GM20431 (cell line): Measurements from ENCODE around the gene TRPV5.
"Not testable (repeated sequence)": the region's sequence is repeated elsewhere in the genome, so short reads cannot be mapped to it uniquely, and the experiment has no call there.

Source experiments
- in situ Hi-C: fragments of 300-500 bp; cut with MseI, MboI; formaldehyde crosslinking; loops from one replicate; pipeline ENCODE4 v1.15.0; 2020; ENCODE audit warnings: low sequenced_read_pairs; ENCODE audit not compliant: unreplicated experiment

TRPV5 gene

DNA sequence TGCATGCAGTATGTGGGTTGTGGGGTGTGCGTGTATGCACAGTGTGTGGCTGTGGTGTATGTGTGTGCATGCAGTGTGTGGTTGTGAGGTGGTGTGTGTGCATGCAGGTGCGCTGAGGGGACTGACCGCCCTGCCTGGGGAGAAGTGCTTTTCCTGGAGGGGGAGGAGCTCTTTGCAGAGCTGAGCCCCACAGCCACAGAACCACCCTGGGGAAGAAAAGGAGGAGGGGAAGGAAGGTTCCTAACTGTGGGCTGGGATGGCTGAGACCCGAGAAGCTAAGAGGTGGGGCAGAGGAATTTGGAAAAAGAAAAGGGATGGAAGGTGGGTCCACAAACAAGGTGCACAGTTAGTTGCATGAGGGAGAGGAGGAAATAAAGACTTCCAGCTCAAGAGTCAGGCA, at the start of gene TRPV5:
TRPV5 (minus strand) TSS at position 123 of the 400 bp plus-strand sequence. CDS start 287 bp downstream, outside the sequence.
- in situ Hi-C loops: no loop called here

DNA sequence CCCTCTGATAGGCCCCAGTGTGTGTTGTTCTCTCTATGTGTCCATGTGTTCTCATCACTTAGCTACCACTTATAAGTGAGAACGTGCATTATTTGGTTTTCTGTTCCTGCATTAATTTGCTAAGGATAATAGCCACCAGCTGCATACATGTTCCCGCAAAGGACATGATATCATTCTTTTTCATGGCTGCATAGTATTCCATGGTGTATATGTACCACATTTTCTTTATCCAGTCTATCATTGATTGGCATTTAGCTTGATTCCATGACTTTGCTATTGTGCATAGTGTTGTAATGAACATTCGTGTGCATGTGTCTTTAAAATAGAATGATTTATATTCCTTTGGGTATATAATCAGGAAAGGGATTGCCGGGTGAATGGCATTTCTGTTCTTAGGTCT, 44.9 kb upstream of the TRPV5 start:
- in situ Hi-C loops: not testable (repeated sequence)

DNA sequence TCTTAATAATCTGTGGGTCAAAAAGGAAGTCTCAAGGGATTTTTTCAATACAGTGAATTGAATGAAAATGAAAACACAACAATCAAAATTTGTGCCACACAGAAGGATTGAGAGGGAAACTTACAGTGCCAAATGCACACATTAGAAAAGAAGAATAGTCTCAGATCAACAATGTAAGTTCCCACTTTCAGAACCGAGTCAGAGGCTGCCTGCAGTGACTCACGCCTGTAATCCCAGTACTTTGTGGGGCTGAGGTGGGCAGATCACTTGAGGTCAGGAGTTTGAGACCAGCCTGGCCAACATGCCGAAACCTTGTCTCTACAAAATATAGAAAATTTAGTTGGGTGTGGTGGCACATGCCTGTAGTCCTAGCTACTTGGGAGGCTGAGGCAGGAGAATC, 41.1 kb upstream of the TRPV5 start:
- in situ Hi-C loops: no loop called here

DNA sequence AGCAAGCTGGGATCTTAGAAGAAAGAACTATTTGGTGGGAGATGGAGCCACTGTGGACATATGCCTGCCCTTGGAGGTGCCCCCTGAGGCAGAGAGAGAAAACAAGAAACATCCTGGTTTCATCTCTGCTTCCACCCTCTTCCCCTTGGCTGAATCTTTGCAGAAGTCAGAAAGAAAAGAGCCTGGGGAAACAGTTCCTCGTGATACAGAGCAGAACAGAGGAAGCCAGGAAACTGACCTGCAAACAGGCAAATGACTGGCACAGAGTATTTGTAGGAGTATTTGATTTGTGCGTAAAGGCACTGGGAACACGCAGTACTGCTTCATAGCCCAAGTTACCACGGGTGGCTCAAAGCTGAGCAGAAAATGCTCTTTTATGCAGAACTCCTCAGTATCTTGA, 35.6 kb upstream of the TRPV5 start:
- in situ Hi-C loops: no loop called here

DNA sequence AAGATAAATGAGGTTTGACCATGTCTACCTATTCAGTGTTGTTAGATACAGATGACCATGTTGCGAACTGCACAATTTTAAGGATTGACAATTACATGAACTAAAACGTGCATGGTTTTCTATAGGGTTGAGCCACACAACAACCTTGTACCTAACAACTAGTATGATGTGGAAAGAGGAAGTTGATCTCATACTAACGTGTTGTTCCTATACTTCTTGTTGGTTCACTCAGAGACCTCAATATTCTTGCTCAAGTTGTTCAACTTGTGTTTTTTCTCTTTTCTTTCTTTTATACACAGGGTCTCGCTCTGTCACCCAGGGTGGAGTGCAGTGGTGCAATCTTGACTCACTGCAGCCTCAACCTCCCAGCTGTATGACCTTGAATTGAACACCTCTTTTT, 34.7 kb upstream of the TRPV5 start:
- in situ Hi-C loops: no loop called here

DNA sequence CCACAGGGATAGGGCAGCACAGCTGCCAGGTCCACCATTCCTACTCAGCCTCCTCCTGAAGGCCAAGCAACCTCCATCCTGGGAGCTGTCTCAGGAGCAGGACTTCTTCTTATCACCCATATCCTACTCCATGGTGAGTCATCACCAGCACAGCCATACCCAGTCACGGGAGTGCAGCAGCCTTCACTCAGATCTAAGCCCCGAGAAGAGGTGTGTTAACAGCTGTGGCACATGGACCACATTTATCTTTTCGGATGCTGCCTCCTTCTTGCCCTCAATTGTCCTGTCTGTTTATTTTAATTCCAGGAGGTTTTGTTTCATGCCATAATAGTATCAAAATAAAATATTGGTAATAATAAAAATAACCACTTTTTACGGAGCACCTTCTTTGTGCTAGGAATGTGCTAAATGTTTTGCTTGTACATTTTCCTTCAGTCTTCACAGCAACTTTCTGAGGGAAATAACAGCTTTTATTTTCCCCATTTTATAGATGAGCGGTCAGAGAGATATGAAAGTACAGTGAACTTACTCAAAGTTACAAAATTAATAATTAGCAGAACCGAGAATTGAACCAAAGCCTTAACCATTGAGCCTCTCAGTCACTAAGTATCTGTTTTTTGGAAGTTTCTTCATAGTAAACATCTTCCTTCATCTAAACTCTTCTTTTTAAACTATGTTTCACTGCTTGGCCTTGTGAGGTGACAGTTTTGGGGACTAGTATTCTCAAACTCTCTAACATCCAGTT, 31.1 kb upstream of the TRPV5 start:
- in situ Hi-C loops: no loop called here

DNA sequence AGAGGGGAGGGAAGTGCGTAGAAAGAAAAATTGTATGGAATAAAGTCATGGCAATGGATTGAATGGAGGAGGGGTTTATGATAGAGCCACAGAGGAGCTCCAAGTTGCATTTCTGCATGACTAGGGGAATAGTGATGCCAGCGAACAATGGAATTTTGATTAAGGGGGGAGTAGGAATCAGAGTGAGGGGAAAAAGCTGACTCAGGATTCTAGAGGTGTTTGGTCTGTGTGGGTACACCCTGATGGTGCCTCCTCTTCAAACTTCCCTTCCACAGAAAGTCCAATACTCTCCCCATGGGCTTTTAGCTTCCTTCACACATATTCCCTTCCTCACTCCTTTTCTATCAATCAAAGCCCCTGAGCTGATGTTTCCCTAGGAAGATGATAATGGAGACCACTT, 30.4 kb upstream of the TRPV5 start:
- in situ Hi-C loops: no loop called here

DNA sequence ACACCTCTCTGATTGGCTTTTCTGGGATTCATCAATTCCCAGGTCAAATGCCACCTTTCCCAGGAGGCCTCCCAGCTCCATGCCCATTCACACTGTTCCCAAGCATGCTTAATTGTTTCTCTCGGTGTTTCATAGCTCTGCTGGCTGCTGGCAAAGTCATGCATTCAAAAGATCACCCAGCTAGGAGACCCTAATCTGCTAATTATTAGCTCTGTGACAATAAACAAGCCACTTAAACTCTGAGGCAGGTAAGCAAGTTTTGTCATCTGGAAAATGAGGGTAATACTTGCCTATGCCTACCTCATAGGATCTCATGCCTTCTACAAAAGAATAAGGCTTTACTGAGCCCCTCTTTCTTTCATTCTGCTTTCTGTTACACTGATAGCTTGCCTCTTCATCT, 29.4 kb upstream of the TRPV5 start:
- in situ Hi-C loops: no loop called here

DNA sequence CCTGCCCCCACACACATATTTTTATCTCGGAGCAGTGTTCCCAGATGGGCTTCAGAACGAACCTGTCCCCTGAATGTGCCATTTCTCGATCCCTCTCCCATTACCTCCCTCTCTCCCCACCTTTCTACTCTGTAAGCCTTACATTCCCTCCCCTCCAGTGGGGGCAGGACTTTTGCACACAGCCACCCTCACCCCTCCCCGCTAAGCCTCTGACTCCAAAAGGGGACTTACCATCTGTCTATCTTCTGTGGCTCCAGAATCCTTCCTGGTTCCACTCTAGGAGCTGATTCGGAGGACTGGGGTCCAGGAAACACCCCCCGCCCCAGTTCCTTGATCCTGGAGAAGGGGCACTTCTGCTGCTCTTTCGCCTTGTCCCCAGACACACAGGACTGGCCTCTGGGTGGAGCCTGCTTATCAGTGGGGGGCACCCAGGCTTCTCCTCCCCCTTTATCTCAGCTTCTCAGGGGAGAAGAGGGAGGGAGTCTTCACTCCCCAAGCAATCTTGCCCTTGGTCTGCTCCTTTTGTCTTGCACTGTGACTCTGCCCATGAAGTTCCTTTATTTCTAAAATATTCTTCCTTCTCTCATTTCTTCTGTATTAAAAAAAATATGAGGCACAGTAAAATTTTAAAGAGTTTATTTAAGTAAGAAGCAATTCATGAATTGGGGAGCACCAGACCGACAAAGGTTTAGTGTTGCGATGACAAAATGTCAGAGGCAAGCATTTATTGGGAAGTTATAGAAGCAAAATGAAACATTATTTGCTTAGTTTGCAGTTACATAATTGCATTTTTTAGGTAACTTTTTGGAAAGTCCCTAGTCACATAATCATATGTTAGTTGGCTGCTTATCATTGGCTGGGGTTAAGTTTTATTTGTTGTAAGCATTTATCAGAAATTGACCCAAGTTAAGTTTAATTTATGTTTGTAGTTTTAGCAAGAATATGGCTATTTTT, 28.7 kb upstream of the TRPV5 start, which contains the start of gene KEL:
KEL (minus strand) TSS at position 391 of the 954 bp plus-strand sequence; CDS start at position 234, 157 bp downstream.
- in situ Hi-C loops: no loop called here

DNA sequence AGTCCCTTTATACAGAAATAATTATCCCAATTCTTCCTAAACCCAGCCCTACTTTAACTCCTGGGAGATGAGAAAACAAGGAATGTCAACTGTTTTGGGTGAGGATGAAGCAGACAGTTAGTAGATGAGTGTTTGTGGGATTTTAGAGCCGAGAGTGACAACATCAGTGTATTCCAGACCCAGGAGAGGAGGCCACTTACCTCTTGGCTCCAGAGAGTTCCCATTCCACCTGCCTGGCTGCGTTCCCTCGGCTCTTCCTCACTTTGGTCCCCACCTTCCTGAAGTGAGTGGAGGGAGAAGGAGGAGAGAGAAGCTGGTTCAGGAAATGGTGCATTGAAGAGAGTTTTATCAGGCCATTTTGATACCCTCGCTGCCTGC, 28.0 kb upstream of the TRPV5 start:
- in situ Hi-C loops: no loop called here

DNA sequence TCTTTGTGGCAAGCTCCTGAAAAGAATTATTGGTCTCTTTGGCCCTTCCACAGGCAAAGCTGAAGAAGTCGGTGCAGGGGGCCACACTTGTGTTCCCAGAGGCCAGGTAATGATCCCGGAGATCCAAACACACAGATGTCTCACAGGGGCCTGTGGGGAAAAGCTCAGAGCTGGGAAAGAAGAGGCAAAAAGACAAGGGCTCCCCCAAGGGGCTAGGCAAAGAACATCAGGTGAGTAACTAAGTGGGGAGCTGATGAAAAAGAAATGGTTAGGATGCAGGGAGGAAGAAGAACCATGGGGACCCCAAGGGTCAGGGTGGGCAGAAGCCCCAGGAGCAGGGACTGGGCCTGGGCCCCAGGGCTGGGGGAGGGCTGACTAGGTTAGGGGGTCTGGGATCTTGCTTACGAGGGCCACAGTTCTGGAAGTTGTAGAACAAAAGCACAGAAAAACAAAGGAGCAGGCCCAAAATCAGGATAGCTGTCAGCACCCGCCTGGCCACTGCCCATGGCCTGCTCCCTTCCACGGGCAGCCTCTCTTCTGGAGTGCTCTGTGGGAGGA, 27.5 kb upstream of the TRPV5 start:
- in situ Hi-C loops: no loop called here

DNA sequence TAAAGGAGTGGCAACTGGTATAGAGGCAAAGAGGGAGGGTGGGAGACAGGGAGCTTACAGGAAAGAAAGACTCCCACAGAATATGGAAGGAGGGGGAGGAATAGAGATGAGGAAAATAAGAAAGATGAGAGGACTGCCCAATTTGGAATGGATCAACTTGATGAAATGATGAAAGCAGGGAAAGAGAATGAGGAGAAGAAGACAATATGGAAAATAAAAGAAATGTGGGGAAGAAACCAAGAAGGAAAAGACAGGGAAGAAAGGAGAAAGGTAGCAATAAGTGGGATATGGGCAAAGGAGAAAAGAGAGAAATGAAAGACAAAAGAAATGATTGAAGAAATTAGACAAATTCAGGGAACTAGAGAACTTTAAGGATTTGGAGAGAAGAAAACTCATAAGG, 25.7 kb upstream of the TRPV5 start:
- in situ Hi-C loops: no loop called here

DNA sequence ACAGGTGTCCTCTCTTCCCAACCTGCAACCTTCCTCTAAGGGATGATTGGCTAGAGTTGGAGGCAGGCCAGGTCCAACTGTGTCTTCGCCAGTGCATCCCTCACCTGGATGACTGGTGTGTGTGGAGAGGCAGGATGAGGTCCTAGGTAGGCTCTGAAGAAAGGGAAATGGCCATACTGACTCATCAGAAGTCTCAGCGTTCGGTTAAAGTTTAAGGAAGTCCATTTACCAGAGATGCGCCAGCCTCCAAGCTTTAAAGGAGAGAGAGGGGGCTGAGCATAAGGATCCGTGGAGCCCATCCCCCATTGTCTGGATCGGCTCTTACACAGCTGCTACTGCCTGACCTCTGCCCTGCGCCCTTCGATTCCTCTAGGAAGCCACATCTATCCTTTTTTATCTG, 24.2 kb upstream of the TRPV5 start:
- in situ Hi-C loops: no loop called here

DNA sequence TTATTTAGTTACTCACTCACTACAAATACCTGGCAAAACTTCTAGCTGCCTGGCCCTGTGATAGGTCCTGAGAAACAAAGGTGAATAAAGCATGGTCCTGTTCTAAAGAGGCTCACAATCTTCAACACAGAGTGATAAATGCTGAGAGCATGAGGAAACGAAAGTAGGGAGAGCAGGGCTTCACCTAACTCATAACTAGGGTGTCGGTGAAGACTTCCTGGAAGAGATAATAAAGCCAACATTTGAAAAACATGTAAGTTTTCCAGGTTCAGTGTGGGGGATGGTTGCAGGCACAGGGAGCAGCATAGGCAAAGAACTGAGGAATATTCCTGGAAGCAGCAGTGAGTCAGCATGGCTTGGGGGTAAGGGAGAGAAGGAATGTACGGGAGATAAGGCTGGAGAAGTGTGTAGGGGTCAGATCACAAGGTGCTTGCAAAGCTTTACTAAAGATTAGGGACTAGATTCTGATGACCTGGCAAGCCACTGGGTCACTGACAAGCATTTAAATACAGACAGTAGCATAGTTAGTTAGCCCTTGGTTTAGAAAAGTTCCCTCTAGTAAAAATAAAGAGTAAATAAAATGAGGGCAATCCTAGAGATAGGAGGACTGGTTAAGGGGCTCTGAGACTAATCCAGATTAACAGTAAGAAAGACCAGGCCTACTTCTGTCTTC, 23.5 kb upstream of the TRPV5 start:
- in situ Hi-C loops: no loop called here

DNA sequence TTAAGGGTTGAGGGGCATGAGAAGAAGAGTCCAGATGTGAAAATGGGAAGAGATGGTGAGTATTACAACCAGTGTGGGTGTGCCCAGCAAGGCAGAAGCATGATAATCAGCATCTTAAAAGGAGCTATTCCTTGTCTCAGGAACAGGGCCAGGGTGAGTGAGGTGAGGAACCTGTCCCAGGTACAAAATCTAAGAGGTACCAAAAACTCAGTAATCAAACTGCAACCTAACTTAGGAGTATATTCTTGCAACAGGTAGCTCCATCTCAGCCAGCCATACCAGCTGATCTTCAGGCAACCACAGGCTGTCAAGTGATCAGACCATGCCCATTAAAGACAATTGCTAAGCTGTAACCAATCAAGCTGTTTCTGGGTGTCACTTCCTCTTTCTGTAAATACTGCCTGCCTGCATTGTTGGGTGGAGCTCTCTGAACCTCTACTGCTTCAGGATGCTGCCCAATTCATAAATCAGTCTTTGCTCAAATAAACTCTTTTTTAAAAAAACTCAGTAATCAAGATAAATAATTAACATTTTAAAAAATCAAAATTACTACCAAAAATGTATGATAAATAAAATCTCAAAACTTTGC, 21.2 kb upstream of the TRPV5 start:
- in situ Hi-C loops: no loop called here

DNA sequence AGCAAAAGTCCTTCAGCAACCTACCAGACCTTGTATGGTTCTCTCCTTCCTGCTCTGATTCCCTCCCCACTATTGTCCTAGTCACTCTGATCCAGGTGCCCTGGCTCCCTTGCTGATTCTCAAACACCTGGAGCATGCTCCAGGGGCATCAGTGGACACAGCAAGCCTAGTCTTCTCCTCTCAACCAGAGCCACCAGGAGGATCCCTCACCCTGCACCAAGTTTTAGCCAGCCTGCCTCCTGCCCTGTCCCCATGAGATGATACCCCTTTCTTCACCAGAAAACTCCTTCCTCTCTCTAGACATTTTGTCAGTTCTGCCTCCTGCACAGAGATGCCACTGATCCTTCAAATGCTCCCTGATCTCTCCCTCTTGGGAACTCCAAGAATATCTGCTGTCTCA, 16.7 kb upstream of the TRPV5 start:
- in situ Hi-C loops: no loop called here

DNA sequence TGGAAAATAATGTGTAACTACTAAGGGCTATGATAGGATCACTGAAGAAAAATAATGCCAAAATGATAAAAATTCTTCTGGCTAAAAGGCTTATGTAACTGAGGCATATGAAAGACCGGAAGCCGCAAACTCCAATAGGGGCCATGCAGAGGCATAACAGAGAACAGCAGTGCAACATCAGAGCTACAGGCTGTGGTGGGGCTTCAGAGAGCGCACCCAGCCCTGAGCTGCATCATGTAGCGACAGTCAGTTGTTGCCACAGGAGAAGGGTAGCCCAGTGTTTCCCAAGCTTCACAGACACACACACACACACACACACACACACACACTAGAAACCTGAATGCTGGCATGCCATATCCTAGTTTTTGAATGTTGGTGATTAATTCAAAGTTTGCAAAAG, 15.1 kb upstream of the TRPV5 start:
- in situ Hi-C loops: no loop called here

DNA sequence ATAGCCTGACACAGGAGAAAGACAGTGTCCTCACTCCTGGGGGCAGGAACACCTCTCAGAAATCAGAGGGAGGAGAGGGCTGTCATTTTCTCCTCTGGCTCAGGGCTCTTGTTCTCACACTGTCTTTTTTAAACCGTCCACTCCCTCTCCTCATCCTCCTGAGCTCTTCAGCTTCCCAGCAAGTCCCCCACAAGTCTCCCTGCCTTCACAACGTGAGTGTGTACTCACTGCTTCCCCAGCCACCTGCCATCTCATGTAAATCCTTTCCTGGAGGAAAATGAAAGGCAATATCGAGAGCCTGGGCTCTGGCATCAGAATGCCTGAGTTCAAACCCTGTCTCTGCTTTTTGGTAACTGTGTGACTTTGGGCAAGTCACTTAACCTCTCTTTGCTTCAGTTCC, 11.5 kb upstream of the TRPV5 start:
- in situ Hi-C loops: no loop called here

DNA sequence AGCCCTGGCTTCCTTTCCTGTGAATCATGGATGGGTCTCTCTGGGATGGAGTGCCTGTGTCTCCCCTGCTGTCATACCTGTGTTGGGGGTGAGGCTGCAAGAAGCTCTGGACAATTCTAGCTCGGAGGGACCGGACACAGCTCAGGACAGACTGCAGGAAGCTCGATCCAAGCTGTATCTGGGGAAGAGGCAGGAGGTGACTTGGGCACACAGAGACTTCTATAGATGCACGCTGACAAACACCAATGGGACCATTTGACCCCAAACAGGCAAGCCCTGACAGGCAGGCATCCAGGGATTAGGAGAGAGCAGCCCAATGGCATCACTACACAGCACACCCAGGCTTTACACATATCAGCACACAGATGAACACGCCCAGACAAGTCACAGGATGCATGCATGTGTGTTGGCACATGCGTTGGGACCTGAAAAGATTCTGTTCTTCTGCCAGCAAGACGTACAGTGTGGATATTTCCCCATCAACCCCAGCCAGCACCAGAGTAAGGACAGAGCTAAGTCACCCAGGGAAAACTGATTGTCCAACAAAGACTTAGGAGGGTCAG, 10.2 kb upstream of the TRPV5 start:
- in situ Hi-C loops: no loop called here

DNA sequence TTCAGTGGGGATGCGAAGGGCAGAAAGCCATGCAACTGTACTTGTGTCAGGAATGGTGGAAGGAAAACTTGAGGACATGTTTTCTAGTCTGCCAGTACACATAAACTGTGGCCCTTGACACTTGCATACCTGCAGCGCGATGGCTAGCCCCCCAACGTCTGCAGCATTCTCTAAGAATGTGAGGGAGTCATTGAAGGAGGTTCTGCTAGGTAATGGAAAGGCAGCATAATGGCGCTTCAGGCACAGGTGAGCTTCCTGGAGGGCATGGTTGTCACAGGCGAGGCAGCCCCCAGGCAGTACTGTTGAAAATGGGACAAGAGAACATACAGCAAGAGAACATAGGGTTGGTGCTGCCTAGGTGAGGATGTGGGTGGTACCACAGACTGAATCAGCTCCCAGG, 9.2 kb upstream of the TRPV5 start:
- in situ Hi-C loops: no loop called here
